ENCODE results near the gene GPR18. TPM values are rescaled to one million over a fixed set of nuclear protein-coding genes. Genes with fewer than 3 reads are reported as not detected.
"Not testable (repeated sequence)": the region's sequence is repeated elsewhere in the genome, so short reads cannot be mapped to it uniquely, and the experiment has no call there.

Gene GPR18
- total RNA-seq, 1 donor from 2014 or later, result not detected

- H3K4me3 ChIP-seq (ENCODE audit: low read depth, low read length), result no peak overlapping the region
- no peak for TF ChIP-seq CTCF (conservative IDR thresholded peaks at IDR 0.05; ENCODE audit: low read depth, low read length)
- no peak for DNase-seq (ENCODE audit: low read depth)
Measured at GRCh38 chr13:99256283-99256682, 1.9 kb downstream of the GPR18 start.

GRCh38 chr13:99255271-99255670 lies 2.9 kb downstream of the GPR18 start:
- TF ChIP-seq CTCF (conservative IDR thresholded peaks at IDR 0.05; ENCODE audit: low read depth, low read length), result no peak
- no peak overlapping the region for H3K4me3 ChIP-seq (ENCODE audit: low read depth, low read length)
- DNase-seq (ENCODE audit: low read depth), result no peak

- H3K4me3 ChIP-seq (ENCODE audit: low read depth, low read length), result no peak overlapping the region
- TF ChIP-seq CTCF (conservative IDR thresholded peaks at IDR 0.05; ENCODE audit: low read depth, low read length), result no peak
- DNase-seq (ENCODE audit: low read depth), result no peak
Measured at GRCh38 chr13:99254830-99255229, 3.3 kb downstream of the GPR18 start.

- no peak for DNase-seq (ENCODE audit: low read depth)
- TF ChIP-seq CTCF (conservative IDR thresholded peaks at IDR 0.05; ENCODE audit: low read depth, low read length), result no peak
- no peak overlapping the region for H3K4me3 ChIP-seq (ENCODE audit: low read depth, low read length)
Measured at GRCh38 chr13:99251921-99252320, 6.3 kb downstream of the GPR18 start.

- no peak for TF ChIP-seq CTCF (conservative IDR thresholded peaks at IDR 0.05; ENCODE audit: low read depth, low read length)
- no peak overlapping the region for H3K4me3 ChIP-seq (ENCODE audit: low read depth, low read length)
- no peak for DNase-seq (ENCODE audit: low read depth)
Measured at GRCh38 chr13:99250982-99251825, 7.0 kb downstream of the GPR18 start.

GRCh38 chr13:99249606-99250005 lies 8.6 kb downstream of the GPR18 start:
- H3K4me3 ChIP-seq (ENCODE audit: low read depth, low read length); DNase-seq (ENCODE audit: low read depth): not testable (repeated sequence)

GRCh38 chr13:99249178-99249577 lies 9.0 kb downstream of the GPR18 start:
- H3K4me3 ChIP-seq (ENCODE audit: low read depth, low read length); DNase-seq (ENCODE audit: low read depth): not testable (repeated sequence)

GRCh38 chr13:99246100-99246499 lies 12.1 kb downstream of the GPR18 start:
- DNase-seq (ENCODE audit: low read depth), result no peak
- TF ChIP-seq CTCF (conservative IDR thresholded peaks at IDR 0.05; ENCODE audit: low read depth, low read length), result no peak

More at GRCh38 chr13:99246100-99246499, 12.1 kb downstream of the GPR18 start:
- no peak overlapping the region for H3K4me3 ChIP-seq (ENCODE audit: low read depth, low read length)

Measured in epithelial cell of proximal tubule (primary cell).